ENCODE measurements around the gene SLCO4A1.

SLCO4A1 gene

DNA sequence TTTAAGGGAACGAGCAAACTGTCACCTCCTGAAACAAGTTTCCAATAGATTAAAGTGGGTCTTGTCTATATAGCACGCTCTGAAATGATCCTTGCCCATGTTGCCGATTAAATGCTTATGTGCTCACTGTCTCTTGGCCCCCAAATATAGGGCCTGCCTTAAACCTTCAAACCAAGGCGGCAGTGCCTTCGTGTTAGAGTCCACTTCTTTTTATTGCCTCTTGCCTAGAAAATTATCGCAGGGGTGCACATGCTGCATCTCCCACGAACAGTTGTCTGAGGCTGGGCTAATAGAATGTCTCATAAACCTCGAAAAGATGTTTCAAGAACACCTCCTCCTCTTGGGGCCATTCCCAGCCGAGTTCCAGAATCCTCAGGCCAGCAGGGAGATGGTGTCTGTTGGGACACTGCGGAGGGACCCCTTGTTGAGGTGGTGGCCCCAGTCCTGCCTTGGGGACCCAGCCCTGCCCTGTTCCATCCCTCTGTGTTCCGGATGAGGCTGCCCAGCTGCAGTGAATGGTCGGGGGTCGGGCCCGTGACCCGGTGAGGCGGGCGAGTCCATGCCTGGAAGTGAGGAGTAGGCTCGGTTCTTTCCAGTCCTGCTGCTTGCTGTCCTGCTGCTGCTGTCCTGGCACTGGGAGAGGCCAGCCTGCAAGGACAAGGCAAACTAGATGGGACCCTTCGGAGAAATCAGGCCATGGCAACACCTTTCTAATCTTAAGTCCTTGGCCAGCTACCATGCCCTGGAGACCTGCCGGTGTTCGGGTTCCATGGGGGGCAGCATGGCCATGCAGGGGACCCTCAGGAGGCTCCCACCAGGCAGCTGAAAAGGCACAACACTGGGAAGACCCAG, 34.7 kb upstream of the SLCO4A1 start:
- no peak for DNase-seq

DNA sequence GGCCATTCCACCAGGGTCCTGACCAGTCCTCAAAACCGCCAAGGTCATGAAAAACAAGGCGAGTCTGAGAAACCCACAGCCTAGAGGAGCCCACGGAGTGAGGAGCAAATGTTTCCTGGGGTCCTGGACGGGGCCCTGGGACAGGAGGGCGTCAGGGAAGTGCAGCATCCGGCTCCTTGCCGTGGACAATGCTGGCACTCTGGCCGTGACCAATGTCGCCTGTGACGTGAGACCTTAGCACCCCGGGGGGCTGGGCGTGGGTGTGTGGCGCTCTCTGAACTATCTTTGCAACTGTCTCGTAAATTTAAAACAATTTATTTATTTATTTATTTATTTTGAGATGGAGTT, 34.1 kb upstream of the SLCO4A1 start:
- no peak for DNase-seq

DNA sequence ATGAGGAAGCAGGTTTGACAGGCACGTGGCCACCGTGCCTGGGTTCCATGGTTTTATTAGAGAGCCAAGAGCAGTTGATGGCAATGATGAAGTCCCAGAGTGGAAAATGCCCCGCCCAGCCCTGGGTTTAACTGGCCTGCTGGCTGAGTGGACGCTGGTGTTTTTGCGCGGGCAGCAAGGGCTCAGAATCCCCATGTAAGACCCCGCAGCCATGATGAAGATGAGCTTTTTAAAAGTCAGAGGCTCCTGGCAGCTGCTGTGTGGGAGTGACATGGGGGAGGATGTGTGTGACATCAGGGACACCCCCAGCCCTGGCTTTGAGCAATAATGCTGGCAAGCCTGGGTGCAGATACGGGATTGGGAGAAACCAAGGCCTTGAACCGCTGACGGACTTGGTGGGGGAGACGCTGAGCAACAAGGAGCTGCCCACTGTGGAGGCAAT, 33.0 kb upstream of the SLCO4A1 start:
- DNase-seq = no peak

DNA sequence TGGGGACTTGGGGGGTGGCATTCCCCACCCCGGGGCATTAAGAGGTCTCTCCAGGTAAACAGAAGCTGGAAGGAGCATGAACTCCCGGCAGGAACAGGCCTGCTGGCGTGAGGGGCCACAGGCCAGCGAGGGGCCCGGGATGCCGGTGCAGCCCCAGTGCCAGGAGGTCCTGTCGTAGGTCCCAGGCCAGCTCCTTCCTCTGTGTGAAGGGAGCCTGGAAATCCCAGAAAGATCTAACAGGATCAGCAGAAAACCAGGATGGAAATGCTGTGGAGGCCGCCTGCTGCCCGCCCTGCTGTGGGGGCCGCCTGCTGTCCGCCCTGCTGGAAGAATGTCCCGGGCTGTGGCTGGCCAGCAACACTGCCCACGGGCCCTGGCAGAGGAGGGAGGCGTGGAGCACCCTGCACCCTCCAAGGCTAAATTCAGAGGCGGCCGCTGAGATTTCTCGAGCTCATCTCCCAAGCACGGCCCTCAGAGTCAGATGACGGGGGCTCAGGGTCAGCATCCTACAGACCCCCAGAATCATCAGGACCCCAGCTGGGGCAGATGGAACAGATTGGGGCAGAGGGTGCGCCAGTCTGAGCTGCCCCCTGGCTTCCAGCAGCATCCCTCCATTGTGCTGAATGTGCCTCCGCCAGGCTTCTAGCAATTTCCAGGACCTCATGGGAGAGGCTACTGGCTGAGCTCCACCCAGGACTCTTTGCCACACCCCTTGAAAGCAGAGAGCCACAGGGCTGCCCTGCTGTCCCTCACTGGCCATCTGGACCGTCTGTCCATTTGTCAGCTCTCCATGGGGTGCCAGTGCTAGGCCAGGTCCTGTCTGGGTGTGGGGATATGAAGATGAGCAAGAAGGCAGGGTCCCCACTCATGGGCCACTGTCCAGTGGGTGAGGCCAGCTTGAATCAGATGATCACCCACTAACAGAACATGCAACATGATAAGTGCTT, 32.2 kb upstream of the SLCO4A1 start:
- no peak for DNase-seq

DNA sequence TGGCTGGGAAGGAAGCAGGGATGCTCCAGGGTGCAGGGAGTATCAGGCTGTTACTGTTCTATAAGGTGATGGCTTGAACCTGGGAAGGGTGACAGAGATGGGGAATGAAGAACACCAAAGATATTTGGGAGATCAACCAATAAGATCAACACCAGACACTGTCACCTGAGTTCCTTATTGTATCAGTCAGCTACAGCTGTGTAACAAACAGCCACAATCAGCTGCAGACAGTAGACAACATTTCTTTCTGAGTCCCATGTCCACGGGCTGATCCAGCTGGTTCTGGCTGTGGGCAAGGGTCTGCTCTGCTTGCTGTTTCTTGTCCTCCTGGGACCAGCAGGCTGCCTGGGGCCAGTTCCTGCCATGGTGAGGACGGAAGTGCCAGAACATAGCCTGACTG, 31.3 kb upstream of the SLCO4A1 start:
- no peak for DNase-seq

DNA sequence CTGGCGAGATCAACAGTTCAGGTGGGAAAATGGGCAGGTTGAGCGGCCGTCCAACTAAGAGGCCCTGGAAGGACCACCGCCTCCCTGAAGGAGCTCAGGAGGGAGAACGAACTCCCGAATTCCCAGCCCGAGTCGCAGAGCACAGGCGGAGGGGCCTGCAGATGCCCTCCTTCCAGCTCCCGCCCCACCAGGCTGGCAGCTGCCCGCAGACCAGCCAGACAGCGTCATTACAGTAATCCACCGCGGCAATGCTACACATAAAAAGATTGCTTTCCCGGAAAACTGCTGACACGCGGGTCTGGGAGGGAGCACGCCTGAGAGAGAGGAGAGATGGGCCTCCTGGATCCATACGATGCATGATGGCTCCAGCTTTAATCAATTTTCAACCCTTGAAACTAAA, 30.5 kb upstream of the SLCO4A1 start:
- DNase-seq = no peak

DNA sequence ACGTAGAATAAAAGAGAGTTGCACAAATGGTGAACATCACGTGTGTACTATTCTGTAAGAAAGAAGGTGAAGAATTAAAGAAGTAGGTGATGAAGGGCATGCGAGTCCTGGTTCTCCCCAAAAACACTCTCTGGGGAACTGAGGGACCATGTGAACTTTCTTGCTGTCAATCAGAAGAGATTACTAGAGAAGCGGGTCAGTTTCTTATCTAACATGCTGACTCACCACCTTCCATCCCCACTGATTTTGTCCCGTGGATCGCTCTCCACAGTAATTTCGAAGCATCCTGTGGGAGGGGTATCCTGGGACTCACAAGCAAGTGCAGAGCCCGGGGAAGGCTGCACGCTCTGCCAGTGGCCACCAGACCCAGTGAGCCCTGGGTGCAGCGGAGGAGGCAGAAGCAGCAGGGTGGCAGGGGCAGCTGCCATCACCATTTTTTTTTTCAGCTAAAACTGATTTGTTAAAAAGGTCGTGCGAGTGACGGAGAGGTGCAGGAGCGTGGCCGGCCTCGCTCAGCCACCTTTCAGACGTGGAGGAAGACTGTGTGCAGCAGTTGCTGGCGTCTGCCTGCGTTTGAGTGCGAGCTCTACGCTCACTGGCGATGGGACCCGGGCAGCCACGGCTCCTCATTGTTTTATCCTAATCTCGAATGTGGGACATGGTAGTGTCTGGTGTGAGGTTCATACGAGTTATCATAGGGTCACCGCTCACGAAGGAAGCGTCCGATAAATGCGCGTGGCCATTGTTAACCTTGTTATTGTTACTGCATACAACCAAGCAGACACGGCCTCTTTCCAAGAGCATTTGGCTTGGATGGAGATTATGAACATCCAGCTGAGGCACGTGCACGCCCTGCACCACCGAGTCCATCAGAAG, 28.0 kb upstream of the SLCO4A1 start:
- no peak for DNase-seq

DNA sequence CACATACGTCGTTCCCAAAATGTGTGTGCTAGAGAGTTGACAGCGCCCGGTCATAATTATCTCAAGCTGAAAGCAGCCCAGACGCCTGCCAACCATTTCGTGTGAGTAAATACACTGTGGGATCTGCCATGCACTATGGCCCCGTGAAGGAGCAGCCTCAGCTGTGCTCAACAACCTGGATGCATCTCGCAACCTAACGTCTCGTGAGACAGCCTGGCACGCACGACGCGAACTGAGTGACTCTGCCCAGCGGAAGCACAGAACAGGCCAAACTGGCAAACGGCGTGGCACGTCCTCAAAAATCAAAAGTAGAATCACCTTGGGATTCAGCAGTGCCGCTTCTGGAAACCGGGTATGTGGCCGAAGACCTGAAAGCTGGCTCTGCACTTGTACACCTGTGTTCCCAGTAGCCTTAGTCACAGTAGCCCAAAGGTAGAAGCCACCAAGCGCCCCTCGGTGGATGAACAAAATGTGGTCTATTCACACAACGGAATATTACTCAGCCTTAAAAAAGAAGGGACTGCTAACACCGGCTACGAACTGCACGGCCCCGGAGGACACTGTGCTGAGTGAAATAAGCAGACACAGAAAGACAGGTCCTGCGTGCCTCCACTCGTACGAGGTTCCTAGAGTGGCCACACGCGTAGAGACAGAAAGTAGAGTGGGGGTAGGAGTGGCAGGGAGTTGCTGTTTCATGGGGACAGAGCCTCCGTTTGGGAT, 27.2 kb upstream of the SLCO4A1 start:
- no peak for DNase-seq

DNA sequence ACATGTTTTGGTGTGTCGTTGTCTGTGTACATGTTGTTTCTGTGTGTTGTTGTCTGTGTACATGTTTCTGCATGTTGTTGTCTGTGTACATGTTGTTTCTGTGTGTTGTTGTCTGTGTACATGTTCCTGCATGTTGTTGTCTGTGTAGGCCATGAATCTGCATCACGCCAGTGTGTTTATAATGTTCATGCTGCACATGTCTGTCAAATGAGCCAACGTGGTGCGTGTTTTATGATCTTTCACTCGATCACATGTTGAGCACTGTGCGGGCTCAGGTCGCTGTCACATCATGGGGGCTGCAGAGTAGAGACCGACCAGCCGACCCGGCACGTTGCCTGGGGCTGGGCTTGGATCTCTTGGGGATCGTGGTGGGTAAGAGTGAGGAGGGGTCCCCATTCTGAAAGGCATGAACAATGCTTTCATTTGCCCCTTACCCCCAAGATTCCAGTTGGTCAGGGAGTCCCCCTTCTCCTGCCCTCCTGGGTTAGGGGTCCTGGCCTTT, 26.5 kb upstream of the SLCO4A1 start:
- no peak for DNase-seq

DNA sequence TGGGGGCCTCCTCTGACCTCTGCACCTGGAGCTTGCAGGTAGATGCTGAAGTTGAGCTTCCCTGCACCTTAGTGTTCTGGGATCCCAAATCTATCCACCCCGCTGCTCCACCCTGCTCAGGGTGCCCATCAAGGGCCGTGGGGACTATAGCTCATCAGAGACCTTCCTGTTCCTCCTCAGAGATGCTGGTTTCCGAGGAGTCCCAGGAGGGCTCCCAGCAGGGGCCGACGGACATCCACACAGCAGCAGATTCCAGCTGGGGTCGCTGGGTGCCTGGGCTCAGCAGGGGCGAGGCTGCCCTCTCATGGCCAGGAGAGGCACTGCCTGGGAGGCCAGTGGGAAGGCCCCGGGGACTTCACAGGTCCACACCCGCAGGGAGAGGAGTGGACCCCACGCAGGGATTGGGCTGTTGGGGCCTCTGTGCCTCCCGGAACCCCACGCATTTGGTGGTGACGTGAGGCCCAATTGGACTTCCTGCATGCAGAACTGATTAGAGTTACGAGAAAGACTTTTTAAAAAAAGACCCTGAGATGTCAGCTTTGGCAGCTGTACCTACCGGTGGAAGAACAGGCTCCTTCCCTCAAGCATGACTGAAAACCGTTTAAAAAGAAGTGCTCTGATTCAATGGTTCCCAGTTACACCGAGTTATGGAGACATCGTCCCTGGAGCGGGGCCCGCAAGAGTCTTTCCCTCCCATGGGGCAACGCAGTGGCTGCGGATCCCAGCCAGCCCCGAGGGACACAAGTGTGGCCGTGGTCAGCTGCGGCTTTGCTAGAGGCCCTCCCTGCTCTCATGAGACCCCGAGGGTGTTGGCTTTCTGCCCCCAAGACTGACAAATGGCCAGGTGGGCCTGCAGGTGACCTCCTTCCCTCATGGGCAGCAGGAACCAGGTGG, 25.3 kb upstream of the SLCO4A1 start:
- DNase-seq = peak; percentile 70

DNA sequence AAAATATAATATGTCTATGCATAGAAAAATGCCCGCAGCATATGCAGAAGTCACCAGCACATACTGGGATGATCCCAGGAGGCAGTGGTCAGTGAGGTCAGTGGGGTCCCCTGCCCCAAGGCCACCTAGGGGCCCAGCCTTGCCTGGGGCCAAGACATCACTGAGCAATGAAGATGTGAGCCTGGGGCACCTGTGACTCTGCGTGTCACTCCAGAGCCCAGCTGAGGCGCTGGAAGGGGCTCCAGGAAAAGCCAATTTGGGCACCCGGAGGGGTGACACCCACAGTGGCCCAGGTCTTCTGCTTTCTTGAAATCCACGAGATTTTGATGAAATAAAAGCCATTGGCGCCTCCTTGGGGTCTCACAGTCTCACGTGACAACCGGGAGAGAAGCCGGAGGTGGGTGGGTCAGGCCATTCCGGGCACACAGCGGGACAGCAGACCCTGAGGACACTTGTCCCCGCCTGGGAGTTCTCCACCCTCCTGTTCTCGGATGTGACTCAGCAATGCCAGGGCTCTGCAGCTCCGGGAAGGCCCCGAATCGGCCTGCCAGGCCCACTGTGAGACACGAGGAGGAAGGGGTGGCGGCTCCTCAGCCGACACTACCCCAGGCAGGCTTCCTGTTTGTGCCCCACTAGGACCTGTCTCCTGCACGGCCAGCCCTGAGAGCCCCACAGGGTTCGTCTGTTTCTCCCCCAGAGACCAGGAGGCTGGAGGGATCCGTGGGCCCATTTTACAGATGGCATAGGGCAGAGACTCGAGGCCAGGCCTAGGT, 24.4 kb upstream of the SLCO4A1 start:
- peak; percentile 69 for DNase-seq

DNA sequence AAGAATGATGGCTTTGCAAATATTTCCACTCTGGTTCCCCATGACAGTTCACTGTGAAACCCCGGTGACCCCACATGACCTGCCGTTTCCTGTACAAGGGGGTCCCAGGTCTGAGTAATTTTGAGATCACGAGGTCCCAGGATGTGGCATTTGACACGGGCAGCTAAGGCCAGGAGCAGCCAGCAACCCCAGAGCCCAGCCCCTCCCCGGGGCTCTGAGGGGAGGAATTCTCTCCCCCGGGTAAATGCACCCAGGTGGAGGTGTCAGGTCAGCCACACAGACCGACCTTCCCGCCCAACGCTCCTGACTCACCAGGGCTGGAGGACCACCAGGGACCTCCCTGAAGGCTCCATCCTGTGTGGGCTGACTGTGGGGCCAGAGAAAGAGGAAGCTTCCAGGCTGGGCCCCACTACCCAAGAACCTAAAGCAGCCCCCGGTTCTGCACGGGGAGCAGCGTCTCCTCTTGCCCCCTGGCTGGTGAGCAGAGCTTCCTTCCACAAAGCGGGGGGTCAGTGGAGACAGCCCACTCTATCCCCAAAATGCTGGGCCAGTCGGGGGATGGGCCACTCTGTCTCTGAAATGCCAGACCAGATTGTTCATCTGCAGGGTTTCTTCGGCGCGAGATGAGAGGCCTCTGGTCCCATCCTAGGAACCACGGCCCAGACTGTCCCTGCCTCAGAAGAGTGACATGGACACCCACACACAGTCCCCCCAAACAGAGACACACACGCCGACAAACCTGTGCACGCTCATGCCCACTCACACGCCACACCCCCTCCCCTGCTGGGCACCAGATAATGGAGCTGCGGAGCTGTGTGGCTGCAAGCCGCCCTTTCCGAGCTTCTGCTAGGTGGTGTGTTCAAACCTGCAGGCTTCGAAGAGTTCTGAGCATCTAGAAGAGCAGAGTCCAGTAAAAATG, 23.4 kb upstream of the SLCO4A1 start:
- peak; percentile 36 for DNase-seq

DNA sequence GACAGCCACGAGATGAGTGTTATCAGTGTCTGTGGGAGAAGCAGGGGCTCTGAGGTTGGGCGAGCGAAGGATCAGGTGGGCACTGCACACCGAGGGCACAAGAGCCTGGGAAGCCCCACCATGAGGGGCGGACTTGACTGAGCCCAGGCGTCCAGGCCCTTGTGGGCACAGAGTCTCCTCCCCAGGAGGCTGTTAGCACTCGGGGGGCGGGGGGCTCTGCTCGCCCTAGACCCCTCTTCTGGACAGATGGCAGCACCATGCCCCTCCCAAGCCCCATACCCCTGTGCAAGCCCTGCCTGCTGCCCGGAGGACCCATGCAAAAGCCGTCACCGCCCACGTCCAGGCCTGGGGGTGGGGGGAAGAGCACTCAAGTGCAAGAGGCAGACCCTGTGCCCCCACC, 21.7 kb upstream of the SLCO4A1 start:
- no peak for DNase-seq

DNA sequence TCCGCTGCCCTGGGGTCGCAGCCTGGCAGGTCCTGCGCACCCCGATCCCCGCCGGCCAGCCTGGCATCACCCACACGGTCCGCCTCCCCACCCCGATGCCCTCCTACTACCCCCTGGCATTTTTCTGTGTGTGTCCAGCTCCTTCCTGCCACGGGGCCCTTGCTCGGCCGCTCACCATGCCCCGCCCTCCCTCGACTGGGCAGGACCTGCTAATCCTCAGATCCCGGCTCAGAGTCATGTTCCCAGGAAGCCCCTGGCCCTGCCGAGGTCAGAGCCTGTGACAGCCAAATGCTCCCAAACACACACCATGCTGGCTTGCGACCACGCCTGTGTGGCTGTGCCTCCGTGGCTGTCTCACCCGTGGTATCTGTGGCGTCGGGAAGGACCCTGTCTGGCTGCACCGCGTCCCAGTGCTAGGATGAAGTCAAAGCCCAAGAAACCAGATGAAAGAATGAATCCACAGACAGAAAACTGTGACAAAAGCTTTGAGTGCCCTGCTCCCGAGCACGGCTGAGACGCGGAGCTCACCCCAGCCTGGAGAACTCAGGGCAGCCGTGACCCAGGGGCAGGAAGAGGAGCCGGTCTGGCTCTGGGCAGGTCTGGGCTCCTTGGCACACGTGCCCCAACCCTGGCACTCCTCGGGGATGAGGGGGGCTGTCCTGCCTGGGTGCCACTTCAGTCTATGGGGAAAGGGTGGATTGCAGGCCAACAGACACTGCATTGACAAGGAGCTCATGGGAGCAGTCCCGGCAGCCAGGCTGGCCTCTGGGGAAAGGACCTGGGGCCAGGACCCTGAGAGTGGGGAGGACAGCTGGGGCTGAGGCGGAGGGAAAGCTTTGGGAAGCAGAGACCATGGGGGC, 20.8 kb upstream of the SLCO4A1 start:
- no peak for DNase-seq

DNA sequence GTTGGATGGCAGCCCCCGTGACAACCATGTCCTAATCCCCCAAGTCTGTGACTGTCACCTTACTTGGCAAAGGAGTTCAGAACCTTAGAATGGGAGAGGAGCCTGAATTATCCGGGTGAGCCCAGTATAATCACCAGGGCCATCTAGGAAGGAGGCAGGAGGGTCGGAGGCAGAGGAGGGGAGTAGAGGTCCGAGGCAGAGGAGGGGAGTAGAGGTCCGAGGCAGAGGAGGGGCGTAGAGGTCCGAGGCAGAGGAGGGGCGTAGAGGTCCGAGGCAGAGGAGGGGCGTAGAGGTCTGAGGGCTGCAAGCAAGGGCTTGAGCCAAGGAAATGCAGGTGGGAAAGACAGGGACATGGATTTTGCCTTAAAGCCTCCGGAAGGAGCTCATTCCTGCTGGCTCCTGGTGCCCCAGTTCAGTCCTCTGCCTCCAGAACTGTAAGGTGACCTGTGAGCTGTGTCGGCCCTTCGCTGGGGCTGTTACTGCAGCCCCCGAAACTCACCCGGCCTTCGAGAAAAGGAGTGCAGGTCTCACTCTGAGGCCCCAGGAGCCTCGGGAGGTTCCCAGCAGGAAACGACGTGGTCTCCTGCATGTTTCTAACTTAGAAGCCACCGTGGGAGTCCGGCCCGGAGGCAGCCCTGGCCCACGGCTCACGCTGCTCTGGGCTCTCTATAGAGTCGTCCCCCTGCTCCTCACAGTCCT, 20.0 kb upstream of the SLCO4A1 start:
- DNase-seq = no peak

DNA sequence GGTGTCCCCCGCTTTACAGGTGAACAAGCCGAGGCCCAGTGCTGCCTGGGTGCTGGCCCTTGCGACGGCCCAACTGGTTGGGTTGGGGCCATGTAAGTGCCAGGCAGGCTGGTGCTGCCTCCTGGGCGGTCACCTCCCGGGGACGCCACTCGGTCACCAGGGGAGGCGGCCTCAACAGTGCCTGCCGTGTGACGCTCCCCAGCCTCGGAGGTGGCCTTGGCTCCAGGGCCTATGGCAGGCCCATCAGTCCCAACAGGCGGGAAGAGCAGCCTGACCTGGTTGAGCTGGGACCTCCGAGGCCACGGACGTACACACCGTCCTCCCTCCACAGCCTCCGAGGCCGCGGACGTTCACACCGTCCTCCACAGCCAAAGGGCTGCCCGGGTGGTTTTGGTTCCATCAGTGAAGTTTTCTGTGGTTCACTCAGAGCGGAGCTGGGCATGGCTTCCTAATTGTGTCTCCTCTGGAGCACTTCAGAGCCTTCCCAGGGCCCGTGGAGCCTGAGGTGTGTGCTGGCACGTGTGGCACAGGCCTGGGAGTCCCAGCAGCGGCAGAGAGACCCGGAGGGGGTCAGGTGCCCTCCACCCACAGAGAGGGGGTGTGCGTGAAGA, 19.3 kb upstream of the SLCO4A1 start:
- DNase-seq = no peak

All from CD4-positive, alpha-beta T cell treated with Interleukin-21 for 1 hour (primary cell).